Measurements from ENCODE around the gene PRR29. TPM values are rescaled to one million over a fixed set of nuclear protein-coding genes. Genes with fewer than 3 reads are reported as not detected.

PRR29 gene
- total RNA-seq: 0.28 and 0.57 TPM in 2 replicates

GRCh38 chr17:63998050-63998720, at the start of gene PRR29:
PRR29 (plus strand) TSS chr17:63998351; CDS start chr17:63998365, 14 bp downstream.

GRCh38 chr17:63972796-63973195, 25.4 kb upstream of the PRR29 start, which contains the start of gene SCN4A:
SCN4A (minus strand) TSS chr17:63972918; CDS start chr17:63972841, 77 bp downstream.

DNA sequence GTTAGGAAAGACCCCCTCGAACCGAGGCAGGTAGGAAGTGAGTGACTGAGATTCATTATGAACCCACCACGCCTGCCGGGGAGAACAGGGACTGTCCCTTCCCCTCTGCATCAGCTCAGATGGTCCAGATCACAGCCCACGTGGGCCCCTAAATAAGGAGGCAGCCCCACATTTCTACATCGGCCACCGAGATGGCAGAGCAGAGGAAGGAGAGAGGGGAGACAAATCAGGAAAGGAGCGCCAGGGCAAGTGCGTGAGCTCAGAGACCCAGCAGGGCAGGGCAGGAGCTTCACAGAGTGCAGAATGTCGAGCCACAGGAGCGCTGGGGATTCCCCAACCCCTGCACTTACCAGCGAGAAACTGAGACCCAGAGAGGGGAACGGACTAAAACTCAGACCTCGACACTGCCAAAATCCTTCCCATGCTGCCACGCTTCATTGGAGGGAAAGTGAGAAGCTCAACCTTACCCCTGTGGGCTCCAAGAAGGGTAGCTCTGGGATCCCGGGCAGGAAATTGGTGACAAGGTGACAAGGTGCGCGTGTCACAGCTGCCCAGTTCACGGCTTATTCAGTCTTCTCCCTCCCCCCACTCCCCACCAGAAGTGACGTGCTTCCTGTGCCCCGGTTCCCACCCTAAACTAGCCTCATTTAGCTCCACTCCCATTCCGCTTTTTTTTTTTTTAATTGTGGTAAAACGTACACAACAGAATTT, 22.1 kb downstream of the PRR29 start, which contains the start of gene ICAM2:
ICAM2 (minus strand) TSS at position 578 of the 711 bp plus-strand sequence. CDS start 13,942 bp downstream, outside the sequence.

Other genes with a start within 250 kb of the PRR29 start
- gene CCDC47, start 224.8 kb upstream of the PRR29 start, total RNA-seq: 55.9 and 79.0 TPM in 2 replicates
- gene DDX42, start 224.2 kb upstream of the PRR29 start, total RNA-seq: 45.1 and 62.3 TPM in 2 replicates
- gene PSMC5, start 170.9 kb upstream of the PRR29 start, total RNA-seq: 58.3 and 69.9 TPM in 2 replicates
- 51.3 and 54.5 TPM in 2 replicates for gene FTSJ3, start 170.7 kb upstream of the PRR29 start, total RNA-seq
- gene SMARCD2, start 155.7 kb upstream of the PRR29 start, total RNA-seq: 78.7 and 93.3 TPM in 2 replicates
- gene CSH2, start 124.7 kb upstream of the PRR29 start, total RNA-seq: not detected in 2 replicates
- gene GH2, start 116.4 kb upstream of the PRR29 start, total RNA-seq: not detected in 2 replicates
- gene CSH1, start 101.8 kb upstream of the PRR29 start, total RNA-seq: not detected in 2 replicates
- not detected in 2 replicates for gene CSHL1, start 87.1 kb upstream of the PRR29 start, total RNA-seq
- not detected in 2 replicates for gene GH1, start 79.5 kb upstream of the PRR29 start, total RNA-seq
- gene CD79B, start 66.0 kb upstream of the PRR29 start, total RNA-seq: 0.18 and 0.43 TPM in 2 replicates
- gene SCN4A, start 25.4 kb upstream of the PRR29 start, total RNA-seq: under 0.01 TPM in 1 of 2 replicates, not detected in the other
- 1.4 and 3.1 TPM in 2 replicates for gene ICAM2, start 22.3 kb downstream of the PRR29 start, total RNA-seq
- gene ERN1, start 131.8 kb downstream of the PRR29 start, total RNA-seq: 10.0 and 10.9 TPM in 2 replicates